Kidney (tissue), 14 donors: ENCODE results near the gene DYNC1LI1. TPM values are rescaled to one million over a fixed set of nuclear protein-coding genes. Genes with fewer than 3 reads are reported as not detected.

Experiments used
- DNase-seq, 5 donors: peaks; one replicate each; pipeline ENCODE4 v3.0.0-alpha.2; 2013 to 2020
- FAIRE-seq: peaks from 2 replicates; lab custom pipeline; 2012; peaks lifted over from hg19 to GRCh38; lab: Jason Lieb, UNC
- H3K27ac ChIP-seq, 2 donors: one replicate each; pipeline ENCODE4 v1.7.0; 2013; ENCODE audit warnings: low read depth in 2 of 2, low read length in 2 of 2, inconsistent platforms in 1 of 2
- H3K27me3 ChIP-seq: one replicate; pipeline ENCODE4 v1.7.1; 2013; ENCODE audit warnings: low read length, inconsistent platforms; ENCODE audit not compliant: control insufficient read depth, insufficient read depth
- H3K36me3 ChIP-seq, 3 donors: one replicate each; pipeline versions ENCODE4 v1.7.0 to v1.7.1; 2013; ENCODE audit warnings: low read length in 3 of 3, control low read depth in 1 of 3, inconsistent platforms in 1 of 3; ENCODE audit not compliant: insufficient read depth in 3 of 3, control insufficient read depth in 2 of 3
- H3K4me1 ChIP-seq, 3 donors: one replicate each; pipeline versions ENCODE4 v1.7.0 to v1.7.1; 2013; ENCODE audit warnings: low read length in 3 of 3, inconsistent platforms in 1 of 3, low read depth in 1 of 3; ENCODE audit not compliant: control insufficient read depth in 2 of 3, insufficient read depth in 2 of 3
- H3K4me3 ChIP-seq, 3 donors: one replicate each; pipeline versions ENCODE4 v1.7.0 to v1.8.1; 2013; ENCODE audit warnings: low read length in 3 of 3, control low read depth in 1 of 3, inconsistent platforms in 1 of 3
- H3K9ac ChIP-seq, 3 donors: one replicate each; pipeline versions ENCODE4 v1.7.0 to v1.7.1; 2013; ENCODE audit warnings: low read length in 3 of 3, control low read depth in 1 of 3, inconsistent platforms in 1 of 3
- H3K9me3 ChIP-seq, 3 donors: one replicate each; pipeline versions ENCODE4 v1.7.0 to v1.7.1; 2013; ENCODE audit warnings: low read length in 3 of 3, control low read depth in 1 of 3, inconsistent platforms in 1 of 3; ENCODE audit not compliant: control insufficient read depth in 2 of 3, insufficient read depth in 1 of 3
- intact Hi-C: fragments of 100-400 bp; cut with DNase I; formaldehyde crosslinking; loops from one replicate; pipeline ENCODE4 v1.11.1; 2022
- polyA plus RNA-seq: library from polyadenylated mRNA; stranded (reverse); fragments of 350-450 nt; fragmentation: Illumina TruSeq; extraction: RNeasy Lipid Tissue Mini Kit (QIAGEN cat#74804); gene quantifications from one replicate; pipeline ENCODE4 v1.2.3, GENCODE V29; 2014; ENCODE audit warnings: low read depth, low replicate concordance; ENCODE audit not compliant: insufficient read depth
- total RNA-seq: library from RNA; stranded (reverse); fragmentation: NEBNext Ultra II Directional; extraction: Animal tissue kit (Norgen Biotek cat#: 25700); gene quantifications from one replicate; pipeline ENCODE4 v1.2.1, GENCODE V29; 2021
- TF ChIP-seq, protein P1 (sequence below): IDR thresholded peaks from 3 replicates; pipeline ENCODE4 v1.5.1; 2012; ENCODE audit warnings: mild to moderate bottlenecking, moderate library complexity, borderline replicate concordance; ENCODE audit not compliant: insufficient read depth; ENCODE audit errors: extremely low read depth
- donor health status: control.
- donor health status: control.
- donor health status: control.
- donor health status: control.
- donor health status: control.
- donor health status: DM: yes; HTN: yes; CAD: no.
- donor health status: Normal renal cell carcinoma (clear cell type).

DYNC1LI1 gene
- total and polyA plus RNA-seq, 2 donors from 2014 or later, result 24.3 to 28.2 TPM

DNA sequence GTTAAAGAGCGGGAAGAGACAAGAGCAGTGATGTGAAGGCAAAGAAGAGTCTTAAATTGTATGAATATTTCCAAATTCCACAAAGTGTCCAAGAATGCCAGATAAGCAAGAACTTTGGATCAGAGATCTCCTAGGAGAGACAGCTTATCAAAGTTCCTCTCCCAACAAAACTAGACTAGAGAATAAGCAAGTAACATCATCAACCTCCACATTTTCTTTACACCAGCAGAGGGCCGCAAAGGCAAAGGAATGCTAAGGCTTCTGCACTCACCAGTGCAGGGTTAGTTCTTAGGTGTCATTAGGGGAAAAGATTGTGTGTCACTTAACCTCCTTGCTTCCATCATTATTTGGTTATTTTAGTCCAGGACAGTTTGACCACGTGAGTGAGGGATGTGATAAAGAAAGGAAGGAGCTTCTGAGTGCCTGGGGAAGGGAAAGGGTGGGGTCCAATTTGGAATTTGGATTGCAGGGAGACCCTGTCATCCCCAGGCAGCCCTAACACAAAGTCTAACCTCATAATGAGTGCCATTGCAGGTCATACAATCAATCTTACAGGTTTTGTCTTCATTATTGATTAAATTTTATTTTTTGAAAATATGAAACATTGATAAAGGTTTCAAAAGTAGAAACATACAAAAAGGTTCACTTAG lies 60.5 kb downstream of the DYNC1LI1 start:
- intact Hi-C loops, result loop anchor here (5.0 kb wide), 1 partner anchor 152 kb away; no protein-coding TSS in a partner anchor
- Histone ChIP-seq H3K4me1 (no peaks in the 10 kb centered on the region), H3K27ac (no peak overlapping the region), H3K9me3 (no peaks in the 10 kb centered on the region), H3K36me3 (no peaks in the 10 kb centered on the region), H3K4me3 (no peak overlapping the region), H3K27me3 (no peaks in the 10 kb centered on the region), H3K9ac (no peak overlapping the region)
- TF ChIP-seq, protein P1, sequence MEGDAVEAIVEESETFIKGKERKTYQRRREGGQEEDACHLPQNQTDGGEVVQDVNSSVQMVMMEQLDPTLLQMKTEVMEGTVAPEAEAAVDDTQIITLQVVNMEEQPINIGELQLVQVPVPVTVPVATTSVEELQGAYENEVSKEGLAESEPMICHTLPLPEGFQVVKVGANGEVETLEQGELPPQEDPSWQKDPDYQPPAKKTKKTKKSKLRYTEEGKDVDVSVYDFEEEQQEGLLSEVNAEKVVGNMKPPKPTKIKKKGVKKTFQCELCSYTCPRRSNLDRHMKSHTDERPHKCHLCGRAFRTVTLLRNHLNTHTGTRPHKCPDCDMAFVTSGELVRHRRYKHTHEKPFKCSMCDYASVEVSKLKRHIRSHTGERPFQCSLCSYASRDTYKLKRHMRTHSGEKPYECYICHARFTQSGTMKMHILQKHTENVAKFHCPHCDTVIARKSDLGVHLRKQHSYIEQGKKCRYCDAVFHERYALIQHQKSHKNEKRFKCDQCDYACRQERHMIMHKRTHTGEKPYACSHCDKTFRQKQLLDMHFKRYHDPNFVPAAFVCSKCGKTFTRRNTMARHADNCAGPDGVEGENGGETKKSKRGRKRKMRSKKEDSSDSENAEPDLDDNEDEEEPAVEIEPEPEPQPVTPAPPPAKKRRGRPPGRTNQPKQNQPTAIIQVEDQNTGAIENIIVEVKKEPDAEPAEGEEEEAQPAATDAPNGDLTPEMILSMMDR, result peak; percentile 89
- peak in 4 of 5 donors; percentile 80 to 91 (median 84) for DNase-seq
- FAIRE-seq, result peak; percentile 72

DNA sequence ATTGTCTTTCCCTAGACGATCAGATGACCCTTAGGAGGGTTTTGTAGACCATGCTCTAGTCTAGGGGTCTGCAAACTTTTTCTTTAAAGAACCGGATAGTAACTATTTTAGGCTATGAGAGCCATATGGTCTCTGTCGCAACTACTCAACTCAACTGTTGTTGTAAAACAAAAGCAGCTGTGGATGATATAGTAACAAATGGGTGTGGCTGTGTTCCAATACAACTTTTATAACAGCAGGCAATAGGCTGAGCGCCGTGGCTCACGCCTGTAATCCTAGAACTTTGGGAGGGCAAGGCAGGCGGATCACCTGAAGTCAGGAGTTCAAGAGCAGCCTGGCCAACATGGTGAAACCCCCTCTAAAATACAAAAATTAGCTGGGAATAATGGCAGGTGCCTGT lies 61.9 kb downstream of the DYNC1LI1 start:
- no peak overlapping the region for H3K9ac ChIP-seq
- H3K27me3 ChIP-seq, result no peaks in the 10 kb centered on the region
- no peaks in the 10 kb centered on the region for H3K36me3 ChIP-seq
- TF ChIP-seq, protein P1, result no peak
- no peaks in the 10 kb centered on the region for H3K9me3 ChIP-seq
- H3K4me3 ChIP-seq, result no peak overlapping the region
- no peak for FAIRE-seq
- DNase-seq, result peak in 2 of 5 donors; percentile 37 to 87
- no peaks in the 10 kb centered on the region for H3K4me1 ChIP-seq
- intact Hi-C loops, result no loop called here
- H3K27ac ChIP-seq, result no peak overlapping the region

DNA sequence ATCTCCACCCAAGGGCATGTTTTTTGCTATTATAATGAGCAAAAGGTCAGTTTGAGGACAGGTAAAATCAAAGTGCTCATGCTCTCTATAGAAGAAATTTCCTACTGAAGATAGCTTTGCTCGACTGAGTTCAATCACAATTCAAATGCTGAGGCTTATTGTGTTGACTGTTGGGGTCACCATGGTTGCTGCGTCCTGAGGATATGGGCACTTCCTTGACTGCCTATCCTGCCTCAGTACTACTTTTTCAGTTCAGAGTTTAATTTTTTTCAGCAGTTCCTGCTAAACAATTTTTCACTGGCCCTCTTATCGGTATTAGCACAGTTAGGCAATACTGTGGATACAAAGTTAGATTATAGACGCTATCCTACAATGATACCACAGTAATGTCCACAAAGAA lies 64.2 kb downstream of the DYNC1LI1 start:
- TF ChIP-seq, protein P1, result no peak
- Histone ChIP-seq H3K27me3 (no peaks in the 10 kb centered on the region), H3K4me3 (no peak overlapping the region), H3K27ac (no peak overlapping the region), H3K9ac (no peak overlapping the region), H3K4me1 (no peaks in the 10 kb centered on the region), H3K9me3 (no peaks in the 10 kb centered on the region), H3K36me3 (no peaks in the 10 kb centered on the region)
- DNase-seq (no peak), FAIRE-seq (no peak)
- intact Hi-C loops, result no loop called here

DNA sequence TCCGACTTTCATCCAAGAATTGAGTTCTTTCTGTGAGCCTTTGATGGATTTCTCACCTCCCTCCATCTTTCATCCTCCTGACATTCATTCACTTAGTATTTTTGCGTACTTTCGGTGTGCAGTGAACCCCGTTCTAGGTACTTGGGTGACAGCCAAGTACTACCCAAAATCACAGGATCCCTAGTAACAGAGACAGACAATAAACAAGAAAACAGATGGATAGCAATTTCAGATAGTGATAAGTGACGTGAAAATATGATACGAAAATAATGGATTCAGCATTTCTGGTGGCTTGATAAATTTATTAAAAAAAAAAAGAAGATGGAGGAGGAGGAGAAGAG lies 67.7 kb downstream of the DYNC1LI1 start:
- no peaks in the 10 kb centered on the region for H3K9me3 ChIP-seq
- DNase-seq (no peak), FAIRE-seq (no peak)
- H3K4me1 ChIP-seq, result peaks cover 0 to 3% (median 0%) of the 10 kb centered on the region in 3 donors
- TF ChIP-seq, protein P1, result no peak
- intact Hi-C loops, result no loop called here
- H3K9ac ChIP-seq, result peak overlapping the region in 2 of 3 donors; percentile 68 to 70
- H3K4me3 ChIP-seq, result peak overlapping the region; percentile 82 to 98 (median 90)
- H3K36me3 ChIP-seq, result no peaks in the 10 kb centered on the region
- H3K27ac ChIP-seq, result peak overlapping the region; percentile 68 to 90
- H3K27me3 ChIP-seq, result no peaks in the 10 kb centered on the region
